NCI-H2196 treated with DMSO at 0.1 percent for 48 hours (cell line): Measurements from ENCODE around the gene MYOM1.
"Not testable (repeated sequence)": the region's sequence is repeated elsewhere in the genome, so short reads cannot be mapped to it uniquely, and the experiment has no call there.

Source experiments
- DNase-seq: peaks from one replicate; lab custom pipeline; 2025; ENCODE audit not compliant: unreplicated experiment; lab: John Stamatoyannopoulos, UW

MYOM1 gene

GRCh38 chr18:3041843-3042242 lies 177.9 kb downstream of the MYOM1 start:
- no peak for DNase-seq

GRCh38 chr18:3040881-3041280 lies 178.9 kb downstream of the MYOM1 start:
- no peak for DNase-seq

GRCh38 chr18:3040173-3040572 lies 179.6 kb downstream of the MYOM1 start:
- no peak for DNase-seq

- no peak for DNase-seq
Observed at GRCh38 chr18:3037423-3037915, 182.3 kb downstream of the MYOM1 start.

- no peak for DNase-seq
Observed at GRCh38 chr18:3036108-3036507, 183.7 kb downstream of the MYOM1 start.

GRCh38 chr18:3035635-3036034 lies 184.1 kb downstream of the MYOM1 start:
- DNase-seq: no peak

GRCh38 chr18:3032721-3033120 lies 187.0 kb downstream of the MYOM1 start:
- no peak for DNase-seq

GRCh38 chr18:3029215-3029952 lies 190.4 kb downstream of the MYOM1 start:
- no peak for DNase-seq

GRCh38 chr18:3028115-3028514 lies 191.7 kb downstream of the MYOM1 start:
- not testable (repeated sequence) for DNase-seq

- no peak for DNase-seq
Observed at GRCh38 chr18:3027370-3027891, 192.3 kb downstream of the MYOM1 start.

GRCh38 chr18:3025544-3025943 lies 194.2 kb downstream of the MYOM1 start:
- DNase-seq: no peak

- DNase-seq: not testable (repeated sequence)
Observed at GRCh38 chr18:3023603-3024002, 196.2 kb downstream of the MYOM1 start.
